IPS DF 4.7 (cell line): ENCODE data around the gene MACROH2A2.

Experiments
- DNase-seq: peaks from one replicate; pipeline ENCODE4 v3.0.0-alpha.2; 2013; ENCODE audit warnings: low spot score; ENCODE audit errors: extremely low read depth

The MACROH2A2 gene

DNA sequence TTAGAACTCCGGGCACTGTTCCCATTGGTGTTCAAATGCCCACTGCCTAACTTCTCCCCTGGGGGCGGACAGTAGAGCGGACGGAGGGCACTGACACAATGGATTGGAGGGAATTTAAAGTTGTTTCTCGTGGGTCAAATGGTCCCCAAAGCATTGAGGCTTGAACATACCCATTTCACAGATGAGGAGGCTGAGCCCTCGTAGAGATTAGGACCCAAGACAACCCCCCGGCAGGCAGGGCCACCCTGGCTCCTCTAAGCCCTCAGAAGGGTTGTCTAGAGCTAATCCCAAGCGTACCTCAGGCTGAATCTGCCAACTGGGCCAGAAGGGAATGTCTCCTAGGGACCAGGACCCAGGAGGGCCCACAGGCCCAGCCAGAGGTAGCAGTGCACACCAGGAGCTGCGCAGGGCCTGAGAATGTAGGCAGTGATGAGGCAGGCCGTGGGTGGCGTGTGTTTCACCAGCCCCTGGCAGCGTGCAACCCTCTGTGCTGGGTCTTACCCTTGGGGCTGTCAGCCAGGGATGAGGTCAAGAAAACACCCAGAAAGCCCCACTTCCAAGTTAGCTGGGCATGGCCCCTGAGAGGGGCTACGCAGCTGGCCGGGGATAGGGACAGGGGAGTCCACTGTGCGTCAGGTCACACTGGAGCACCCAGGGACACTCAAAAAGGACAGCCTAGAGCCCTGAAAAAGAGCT lies 74.2 kb downstream of the MACROH2A2 start:
- DNase-seq = no peak

- no peak for DNase-seq
Observed at GRCh38 chr10:70130878-70131559, 78.4 kb downstream of the MACROH2A2 start.

DNA sequence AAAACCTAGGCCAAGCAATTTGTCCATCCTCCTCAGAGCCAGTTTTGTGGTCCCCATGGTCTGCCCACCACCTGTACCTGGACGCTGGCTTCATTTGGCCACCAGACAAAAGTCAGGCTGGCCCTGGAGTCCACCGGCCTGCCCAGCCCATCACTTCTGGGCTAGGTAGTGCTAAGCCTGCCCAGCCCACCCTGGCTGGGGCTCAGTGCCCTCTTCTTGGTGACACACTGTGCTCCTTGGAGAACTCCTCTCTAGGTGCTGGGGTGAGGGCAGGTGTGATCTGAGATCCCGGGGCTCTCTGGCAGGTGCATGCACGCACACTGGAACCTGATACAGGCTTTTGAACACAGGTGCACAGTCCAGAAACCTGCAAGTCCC lies 78.9 kb downstream of the MACROH2A2 start:
- DNase-seq = no peak

DNA sequence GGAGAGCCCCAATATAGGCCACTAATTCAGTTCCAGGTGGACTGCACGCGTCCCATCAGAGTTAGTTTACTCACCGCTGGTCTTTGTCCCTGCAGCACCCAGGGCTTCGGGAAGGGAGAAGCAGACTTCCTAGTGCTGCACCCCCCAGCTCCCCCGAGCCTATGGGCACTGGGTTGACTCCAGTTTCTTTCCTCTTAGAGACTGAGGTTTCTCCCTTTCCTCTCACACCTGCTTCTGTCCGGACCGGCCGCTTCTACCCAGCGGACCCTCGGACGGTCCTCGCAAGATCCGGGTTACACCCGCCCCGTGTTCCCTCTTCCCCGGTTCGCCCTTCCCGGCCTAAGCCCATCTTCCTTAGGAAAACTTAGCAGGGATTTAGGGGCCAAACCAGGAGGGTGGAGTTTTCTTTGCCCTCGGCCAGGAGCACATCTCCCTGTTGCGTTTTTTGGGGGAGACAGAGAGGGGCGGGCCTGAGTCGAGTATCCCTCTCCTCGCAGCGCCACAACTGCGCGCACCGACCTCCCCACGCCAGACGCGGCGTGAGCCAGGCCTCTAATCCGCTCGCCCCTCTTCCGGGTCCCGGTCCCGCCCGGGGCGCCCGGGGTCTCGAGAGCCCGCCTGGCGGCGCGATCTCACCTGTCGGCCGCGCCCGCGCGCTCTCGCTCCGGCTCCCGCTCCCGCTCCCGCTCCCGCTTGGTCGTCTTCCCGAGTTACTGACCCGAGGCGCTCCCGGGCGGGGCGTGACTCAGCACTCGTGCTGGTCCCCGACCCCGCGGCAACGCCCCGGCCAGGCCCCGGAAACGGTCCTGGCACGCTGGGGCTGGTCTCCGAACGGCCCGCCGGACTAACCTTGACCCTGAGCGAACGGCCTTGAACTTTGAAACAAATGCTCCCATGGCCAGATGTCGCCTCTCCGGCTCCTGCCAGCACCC lies 79.7 kb downstream of the MACROH2A2 start, which contains the start of gene AIFM2:
Gene AIFM2, minus strand, starts transcription at position 728 of the 932 bp plus-strand sequence. CDS start 8,741 bp downstream, outside the sequence.
- no peak for DNase-seq

GRCh38 chr10:70135046-70135445 lies 82.4 kb downstream of the MACROH2A2 start:
- DNase-seq = no peak

DNA sequence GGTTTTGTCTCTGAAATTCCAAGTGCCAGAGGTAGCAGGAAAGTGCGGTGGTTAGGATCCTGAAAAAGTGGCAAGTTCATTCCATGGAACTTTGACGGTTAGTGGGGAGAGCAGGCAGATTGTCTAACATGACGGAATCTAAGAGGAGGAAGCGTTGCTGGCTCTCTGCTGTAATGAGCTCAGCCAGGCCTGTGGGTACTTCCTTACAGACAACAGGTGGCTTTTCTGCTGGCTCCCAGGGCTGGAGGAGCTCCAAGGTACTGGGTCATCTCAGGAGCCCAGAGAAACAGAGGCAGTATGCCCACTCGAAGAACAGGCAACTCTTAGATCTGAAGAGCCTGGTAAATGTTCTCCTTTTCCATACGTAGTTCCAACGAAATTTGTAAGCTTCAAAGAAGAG lies 83.0 kb downstream of the MACROH2A2 start:
- DNase-seq = no peak

- no peak for DNase-seq
Observed at GRCh38 chr10:70137135-70137534, 84.5 kb downstream of the MACROH2A2 start.

GRCh38 chr10:70137927-70138883 lies 85.6 kb downstream of the MACROH2A2 start:
- no peak for DNase-seq

GRCh38 chr10:70139151-70139996 lies 86.7 kb downstream of the MACROH2A2 start:
- no peak for DNase-seq

- no peak for DNase-seq
Observed at GRCh38 chr10:70139997-70140250, 87.3 kb downstream of the MACROH2A2 start.

- DNase-seq = no peak
Observed at GRCh38 chr10:70140297-70140696, 87.7 kb downstream of the MACROH2A2 start.

DNA sequence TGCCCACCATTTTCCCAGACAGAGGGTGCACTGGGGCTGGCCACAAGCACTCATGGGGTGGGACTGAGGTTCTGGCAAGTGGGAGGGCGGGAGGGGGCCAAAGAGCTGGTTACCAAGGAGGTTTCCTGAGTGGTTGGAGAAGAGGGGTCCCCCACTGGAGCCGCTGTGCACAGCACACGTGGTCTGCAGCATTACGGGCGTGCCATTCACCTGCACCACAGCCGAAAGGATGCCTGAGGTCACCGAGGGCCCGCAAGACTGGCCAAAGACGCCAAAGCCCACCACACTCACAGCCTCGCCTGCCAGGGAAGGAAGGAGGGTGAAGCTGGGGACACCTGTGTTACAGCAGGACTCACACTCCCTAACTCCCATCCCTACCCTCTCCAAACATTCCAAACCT lies 89.9 kb downstream of the MACROH2A2 start:
- DNase-seq = no peak

DNA sequence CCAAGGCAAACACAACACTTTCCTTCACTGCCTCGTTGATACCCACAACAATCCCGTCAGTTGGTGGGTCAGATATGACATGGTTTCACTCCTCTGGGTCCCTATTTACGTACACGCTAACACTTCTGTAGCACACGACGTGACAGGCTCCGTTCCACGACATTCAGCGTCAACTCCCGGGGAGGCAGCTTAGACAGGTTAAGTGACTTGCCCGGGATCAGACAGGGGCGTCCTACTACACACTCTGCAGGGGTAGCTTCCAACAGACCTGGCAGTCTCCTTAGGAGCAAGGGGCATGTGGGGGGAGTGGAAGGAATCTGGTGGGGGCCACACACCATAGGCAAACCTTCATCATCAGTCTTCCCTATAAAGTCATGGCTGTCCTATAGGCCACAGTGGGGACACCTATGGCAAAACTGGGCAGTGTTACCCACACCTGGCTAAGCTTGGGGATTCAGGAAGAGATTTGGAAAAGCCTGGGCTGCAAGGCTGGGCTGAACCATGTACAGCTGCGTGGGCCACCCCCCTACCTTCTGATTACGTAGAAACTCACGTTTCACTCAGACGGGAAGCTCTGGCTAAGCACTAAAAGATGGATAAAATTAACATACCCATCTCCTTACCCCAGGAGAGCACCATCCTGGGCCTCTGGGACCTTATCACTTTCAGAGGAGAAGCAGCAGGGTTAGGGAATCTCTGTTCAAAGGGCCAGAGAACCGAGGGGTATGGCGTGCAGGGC lies 91.9 kb downstream of the MACROH2A2 start:
- no peak for DNase-seq

GRCh38 chr10:70145166-70145665 lies 92.6 kb downstream of the MACROH2A2 start:
- DNase-seq = no peak

DNA sequence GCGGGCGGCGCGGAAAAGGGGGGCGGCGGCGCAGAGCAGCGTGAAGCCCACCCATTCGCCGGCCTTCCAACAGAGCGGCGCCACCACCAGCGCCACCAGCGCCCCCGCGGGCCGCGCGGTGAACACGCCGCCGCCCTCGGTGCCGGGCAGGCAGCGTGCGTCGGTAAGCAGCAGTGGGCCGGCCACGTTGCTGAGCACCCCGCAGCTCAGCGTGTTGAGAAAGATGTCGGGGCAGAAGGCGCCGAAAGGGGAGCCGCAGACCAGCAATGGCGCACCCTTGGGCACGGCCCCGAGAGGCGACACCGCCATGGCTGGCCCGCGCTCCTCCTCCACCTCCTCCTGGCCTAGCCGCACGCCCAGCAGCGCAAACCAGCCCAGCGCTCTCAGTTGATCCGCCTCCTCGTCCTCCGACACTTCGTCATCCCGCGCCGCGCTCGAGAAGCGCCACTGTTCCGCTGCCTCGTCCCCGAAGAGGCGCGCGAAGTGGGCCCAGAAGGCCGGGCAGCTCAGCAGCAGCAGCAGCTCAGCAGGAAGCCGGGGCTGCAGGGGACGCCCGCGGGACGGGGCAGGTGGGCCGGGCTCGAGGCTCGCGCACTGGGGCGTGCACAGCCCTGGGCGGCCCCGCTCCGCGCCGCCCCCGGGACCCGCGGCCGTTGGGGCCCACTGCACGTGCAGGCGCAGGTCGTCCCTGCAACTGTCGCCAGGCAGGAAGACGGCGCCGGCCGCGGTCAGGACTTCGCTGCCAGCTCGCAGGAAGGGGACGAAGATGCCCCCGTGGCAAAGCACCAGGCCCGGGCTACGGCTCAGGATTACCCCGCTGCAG lies 93.2 kb downstream of the MACROH2A2 start:
- DNase-seq = no peak

GRCh38 chr10:70146489-70147258 lies 94.0 kb downstream of the MACROH2A2 start, which contains the start of gene TYSND1:
Gene TYSND1 (minus strand): TSS chr10:70146700. CDS start chr10:70146586, 114 bp downstream.
- peak; percentile 96 for DNase-seq

DNA sequence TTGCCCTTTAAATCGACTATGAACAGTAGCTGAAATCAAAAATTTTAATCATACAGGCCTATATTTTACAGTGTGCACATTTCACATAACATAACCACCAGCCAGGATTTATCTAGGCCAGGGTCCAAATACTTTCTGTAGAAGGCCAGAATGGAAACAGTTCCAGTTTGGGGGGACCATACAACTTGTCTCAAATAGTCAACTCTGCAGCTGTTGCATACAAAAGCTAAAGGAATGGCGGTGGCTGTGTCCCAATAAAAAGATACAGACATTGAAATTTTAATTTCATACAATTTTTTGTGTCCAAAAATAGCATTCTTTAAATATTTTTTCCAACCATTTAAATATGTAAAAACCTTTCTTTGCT lies 94.6 kb downstream of the MACROH2A2 start:
- no peak for DNase-seq

DNA sequence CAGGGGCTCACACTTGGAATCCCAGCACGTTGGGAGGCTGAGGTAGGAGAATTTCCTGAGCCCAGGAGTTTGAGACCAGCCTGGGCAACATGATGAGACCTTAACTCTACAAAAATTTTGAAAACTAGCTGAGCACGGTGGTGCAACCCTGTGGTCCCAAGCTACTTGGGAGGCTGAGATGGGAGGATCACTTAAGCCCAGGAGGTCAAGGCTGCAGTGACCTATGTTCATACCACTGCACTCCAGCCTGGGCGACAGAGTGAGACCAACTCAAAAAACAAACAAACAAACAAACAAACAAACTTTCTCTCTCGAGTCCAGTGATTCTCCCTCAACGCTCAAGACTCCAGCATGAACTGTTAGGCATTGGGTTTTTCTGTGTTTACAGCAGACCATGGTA lies 95.9 kb downstream of the MACROH2A2 start:
- no peak for DNase-seq
